Measurements from ENCODE around the gene RPL19.

RPL19 gene

GRCh38 chr17:39173080-39173479 lies 27.0 kb upstream of the RPL19 start:
- Histone ChIP-seq H3K36me3 (ENCODE audit: insufficient read depth, low read length) (peaks cover 8% of the 10 kb centered on the region; the same call in 1 of the 2 replicates), H3K4me3 (ENCODE audit: low read depth, low read length) (no peak overlapping the region), H3K79me2 (ENCODE audit: control insufficient read depth, insufficient read depth, low read length, unreplicated experiment) (no peaks in the 10 kb centered on the region), H3K4me1 (ENCODE audit: control insufficient read depth, insufficient read depth, low read length, unreplicated experiment) (peaks cover 5% of the 10 kb centered on the region), H3K27ac (ENCODE audit: low read depth, low read length) (no peak overlapping the region), H3K27me3 (ENCODE audit: insufficient read depth, low read length) (no peaks in the 10 kb centered on the region), H2AFZ (ENCODE audit: low read length, unreplicated experiment) (no peak overlapping the region)

- H3K27me3 ChIP-seq (ENCODE audit: insufficient read depth, low read length) = no peaks in the 10 kb centered on the region
- H2AFZ ChIP-seq (ENCODE audit: low read length, unreplicated experiment) = no peak overlapping the region
- peaks cover 11% of the 10 kb centered on the region for H3K4me1 ChIP-seq (ENCODE audit: control insufficient read depth, insufficient read depth, low read length, unreplicated experiment)
- no peak overlapping the region for H3K27ac ChIP-seq (ENCODE audit: low read depth, low read length)
- no peak overlapping the region for H3K4me3 ChIP-seq (ENCODE audit: low read depth, low read length)
- peaks cover 8% of the 10 kb centered on the region; the same call in 1 of the 2 replicates for H3K36me3 ChIP-seq (ENCODE audit: insufficient read depth, low read length)
- H3K79me2 ChIP-seq (ENCODE audit: control insufficient read depth, insufficient read depth, low read length, unreplicated experiment) = no peaks in the 10 kb centered on the region
Observed at GRCh38 chr17:39173526-39174274, 26.4 kb upstream of the RPL19 start.

- H3K36me3 ChIP-seq (ENCODE audit: insufficient read depth, low read length) = peaks cover 8% of the 10 kb centered on the region; the same call in 1 of the 2 replicates
- H3K27ac ChIP-seq (ENCODE audit: low read depth, low read length) = no peak overlapping the region
- no peaks in the 10 kb centered on the region for H3K79me2 ChIP-seq (ENCODE audit: control insufficient read depth, insufficient read depth, low read length, unreplicated experiment)
- no peak overlapping the region for H3K4me3 ChIP-seq (ENCODE audit: low read depth, low read length)
- H3K4me1 ChIP-seq (ENCODE audit: control insufficient read depth, insufficient read depth, low read length, unreplicated experiment) = peaks cover 13% of the 10 kb centered on the region
- no peak overlapping the region for H2AFZ ChIP-seq (ENCODE audit: low read length, unreplicated experiment)
- no peaks in the 10 kb centered on the region for H3K27me3 ChIP-seq (ENCODE audit: insufficient read depth, low read length)
Observed at GRCh38 chr17:39174920-39175694, 25.0 kb upstream of the RPL19 start.

GRCh38 chr17:39175695-39176093 lies 24.4 kb upstream of the RPL19 start:
- H3K4me3 ChIP-seq (ENCODE audit: low read depth, low read length) = no peak overlapping the region
- peaks cover 8% of the 10 kb centered on the region; the same call in 1 of the 2 replicates for H3K36me3 ChIP-seq (ENCODE audit: insufficient read depth, low read length)
- no peak overlapping the region for H2AFZ ChIP-seq (ENCODE audit: low read length, unreplicated experiment)
- H3K79me2 ChIP-seq (ENCODE audit: control insufficient read depth, insufficient read depth, low read length, unreplicated experiment) = no peaks in the 10 kb centered on the region
- no peak overlapping the region for H3K27ac ChIP-seq (ENCODE audit: low read depth, low read length)
- H3K4me1 ChIP-seq (ENCODE audit: control insufficient read depth, insufficient read depth, low read length, unreplicated experiment) = peaks cover 13% of the 10 kb centered on the region
- no peaks in the 10 kb centered on the region for H3K27me3 ChIP-seq (ENCODE audit: insufficient read depth, low read length)

- Histone ChIP-seq H3K4me1 (ENCODE audit: control insufficient read depth, insufficient read depth, low read length, unreplicated experiment) (peaks cover 13% of the 10 kb centered on the region), H3K27ac (ENCODE audit: low read depth, low read length) (no peak overlapping the region), H3K79me2 (ENCODE audit: control insufficient read depth, insufficient read depth, low read length, unreplicated experiment) (no peaks in the 10 kb centered on the region), H2AFZ (ENCODE audit: low read length, unreplicated experiment) (no peak overlapping the region), H3K27me3 (ENCODE audit: insufficient read depth, low read length) (no peaks in the 10 kb centered on the region), H3K4me3 (ENCODE audit: low read depth, low read length) (no peak overlapping the region), H3K36me3 (ENCODE audit: insufficient read depth, low read length) (peaks cover 8% of the 10 kb centered on the region; the same call in 1 of the 2 replicates)
Observed at GRCh38 chr17:39177256-39177655, 22.8 kb upstream of the RPL19 start.

GRCh38 chr17:39178536-39178935 lies 21.5 kb upstream of the RPL19 start:
- no peaks in the 10 kb centered on the region for H3K27me3 ChIP-seq (ENCODE audit: insufficient read depth, low read length)
- H3K27ac ChIP-seq (ENCODE audit: low read depth, low read length) = peak overlapping the region; percentile 70
- peaks cover 11% of the 10 kb centered on the region; the same call in 1 of the 2 replicates for H3K36me3 ChIP-seq (ENCODE audit: insufficient read depth, low read length)
- no peaks in the 10 kb centered on the region for H3K79me2 ChIP-seq (ENCODE audit: control insufficient read depth, insufficient read depth, low read length, unreplicated experiment)
- peaks cover 13% of the 10 kb centered on the region for H3K4me1 ChIP-seq (ENCODE audit: control insufficient read depth, insufficient read depth, low read length, unreplicated experiment)
- H3K4me3 ChIP-seq (ENCODE audit: low read depth, low read length) = no peak overlapping the region
- no peak overlapping the region for H2AFZ ChIP-seq (ENCODE audit: low read length, unreplicated experiment)

GRCh38 chr17:39181303-39181702 lies 18.8 kb upstream of the RPL19 start:
- no peak overlapping the region for H3K4me3 ChIP-seq (ENCODE audit: low read depth, low read length)
- H3K27ac ChIP-seq (ENCODE audit: low read depth, low read length) = no peak overlapping the region
- no peaks in the 10 kb centered on the region for H3K27me3 ChIP-seq (ENCODE audit: insufficient read depth, low read length)
- H2AFZ ChIP-seq (ENCODE audit: low read length, unreplicated experiment) = no peak overlapping the region
- H3K4me1 ChIP-seq (ENCODE audit: control insufficient read depth, insufficient read depth, low read length, unreplicated experiment) = peaks cover 9% of the 10 kb centered on the region
- H3K36me3 ChIP-seq (ENCODE audit: insufficient read depth, low read length) = peaks cover 11% of the 10 kb centered on the region; the same call in 1 of the 2 replicates
- H3K79me2 ChIP-seq (ENCODE audit: control insufficient read depth, insufficient read depth, low read length, unreplicated experiment) = no peaks in the 10 kb centered on the region

GRCh38 chr17:39183045-39183444 lies 17.0 kb upstream of the RPL19 start:
- no peak overlapping the region for H3K27ac ChIP-seq (ENCODE audit: low read depth, low read length)
- H3K36me3 ChIP-seq (ENCODE audit: insufficient read depth, low read length) = peaks cover 4% of the 10 kb centered on the region; the same call in 1 of the 2 replicates
- no peaks in the 10 kb centered on the region for H3K27me3 ChIP-seq (ENCODE audit: insufficient read depth, low read length)
- H2AFZ ChIP-seq (ENCODE audit: low read length, unreplicated experiment) = no peak overlapping the region
- H3K4me3 ChIP-seq (ENCODE audit: low read depth, low read length) = no peak overlapping the region
- no peaks in the 10 kb centered on the region for H3K79me2 ChIP-seq (ENCODE audit: control insufficient read depth, insufficient read depth, low read length, unreplicated experiment)
- peaks cover 8% of the 10 kb centered on the region for H3K4me1 ChIP-seq (ENCODE audit: control insufficient read depth, insufficient read depth, low read length, unreplicated experiment)

- peaks cover 1% of the 10 kb centered on the region for H3K4me1 ChIP-seq (ENCODE audit: control insufficient read depth, insufficient read depth, low read length, unreplicated experiment)
- no peak overlapping the region for H2AFZ ChIP-seq (ENCODE audit: low read length, unreplicated experiment)
- H3K36me3 ChIP-seq (ENCODE audit: insufficient read depth, low read length) = peaks cover 4% of the 10 kb centered on the region; the same call in 1 of the 2 replicates
- no peak overlapping the region for H3K27ac ChIP-seq (ENCODE audit: low read depth, low read length)
- no peaks in the 10 kb centered on the region for H3K27me3 ChIP-seq (ENCODE audit: insufficient read depth, low read length)
- no peaks in the 10 kb centered on the region for H3K79me2 ChIP-seq (ENCODE audit: control insufficient read depth, insufficient read depth, low read length, unreplicated experiment)
- H3K4me3 ChIP-seq (ENCODE audit: low read depth, low read length) = no peak overlapping the region
Observed at GRCh38 chr17:39183720-39184119, 16.4 kb upstream of the RPL19 start.

- H3K27me3 ChIP-seq (ENCODE audit: insufficient read depth, low read length) = no peaks in the 10 kb centered on the region
- no peak overlapping the region for H3K4me3 ChIP-seq (ENCODE audit: low read depth, low read length)
- no peak overlapping the region for H2AFZ ChIP-seq (ENCODE audit: low read length, unreplicated experiment)
- H3K27ac ChIP-seq (ENCODE audit: low read depth, low read length) = no peak overlapping the region
- H3K4me1 ChIP-seq (ENCODE audit: control insufficient read depth, insufficient read depth, low read length, unreplicated experiment) = no peaks in the 10 kb centered on the region
- peaks cover 7% of the 10 kb centered on the region; the same call in 1 of the 2 replicates for H3K36me3 ChIP-seq (ENCODE audit: insufficient read depth, low read length)
- H3K79me2 ChIP-seq (ENCODE audit: control insufficient read depth, insufficient read depth, low read length, unreplicated experiment) = no peaks in the 10 kb centered on the region
Observed at GRCh38 chr17:39186481-39187002, 13.5 kb upstream of the RPL19 start.
